CMK (cell line): Measurements from ENCODE around the gene EMC6.

Experiments used
- DNase-seq: peaks from one replicate; pipeline ENCODE4 v3.0.0-alpha.2; 2010; ENCODE audit warnings: low read depth

Gene EMC6

DNA sequence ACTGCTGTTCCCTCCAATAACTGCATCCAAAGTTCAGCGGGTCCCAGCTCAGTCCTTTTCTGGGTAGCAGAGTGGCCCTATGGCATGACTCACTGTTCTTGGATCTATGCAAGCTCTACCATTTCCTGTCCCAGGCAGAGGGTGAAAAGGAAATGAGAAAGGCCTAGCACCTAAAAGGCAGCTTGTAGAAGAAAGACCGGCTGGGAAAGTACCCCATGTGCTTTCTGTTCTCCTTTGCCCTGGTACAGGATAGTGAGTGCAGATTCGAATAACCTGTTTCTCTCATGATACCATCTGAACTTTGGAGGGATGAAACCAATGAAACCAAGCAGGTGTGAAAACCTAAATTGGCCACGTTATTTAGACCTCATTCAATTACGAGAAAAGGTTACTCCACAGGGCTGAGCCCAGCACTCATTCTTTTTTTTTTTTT, 42.4 kb downstream of the EMC6 start:
- DNase-seq = no peak

DNA sequence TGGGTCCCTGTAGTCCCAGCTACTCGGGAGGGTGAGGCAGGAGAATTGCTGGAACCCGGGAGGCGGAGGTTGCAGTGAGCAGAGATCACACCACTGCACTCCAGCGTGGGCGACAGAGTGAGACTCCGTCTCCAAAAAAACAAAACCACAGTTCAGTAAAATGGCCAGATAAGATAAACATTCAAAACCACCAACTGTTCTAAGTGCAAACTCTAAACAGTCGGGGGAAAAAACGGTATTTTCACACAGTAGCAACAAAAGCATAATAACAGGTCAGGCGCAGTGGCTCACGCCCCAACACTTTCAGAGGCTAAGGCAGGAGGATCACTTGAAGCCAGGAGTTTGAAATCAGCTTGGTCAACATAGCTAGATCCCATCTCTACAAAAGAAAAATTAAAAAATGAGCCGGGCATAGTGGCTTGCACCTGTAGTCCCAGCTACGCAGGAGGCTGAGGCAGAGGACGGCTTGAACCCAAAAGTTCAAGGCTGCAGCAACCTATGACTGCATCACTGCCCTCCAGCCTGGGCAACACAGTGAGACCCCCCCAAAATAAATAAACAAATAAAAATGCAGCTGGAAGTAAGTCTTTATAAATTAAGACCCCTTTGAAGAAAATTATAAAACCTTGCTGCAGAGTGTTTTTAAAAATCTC, 44.3 kb downstream of the EMC6 start:
- DNase-seq = no peak

DNA sequence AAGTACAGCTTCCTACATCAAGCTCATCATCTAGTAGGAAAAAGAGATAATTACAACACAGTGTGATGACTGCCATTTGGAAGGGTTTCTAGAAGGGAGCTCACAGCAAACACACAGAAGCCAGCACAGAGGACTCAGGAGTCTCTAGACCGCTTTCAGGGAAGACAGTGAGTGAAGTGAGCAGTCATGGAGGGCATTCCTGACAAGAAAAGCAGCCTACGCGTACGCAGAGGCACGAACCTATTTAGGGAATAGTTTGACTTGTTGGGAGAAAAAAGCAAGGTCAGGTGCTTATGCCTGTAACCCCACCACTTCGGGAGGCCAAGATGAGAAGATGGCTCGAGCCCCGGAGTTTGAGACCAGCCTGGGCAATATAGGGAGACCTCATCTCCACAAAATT, 46.7 kb downstream of the EMC6 start:
- DNase-seq = no peak

DNA sequence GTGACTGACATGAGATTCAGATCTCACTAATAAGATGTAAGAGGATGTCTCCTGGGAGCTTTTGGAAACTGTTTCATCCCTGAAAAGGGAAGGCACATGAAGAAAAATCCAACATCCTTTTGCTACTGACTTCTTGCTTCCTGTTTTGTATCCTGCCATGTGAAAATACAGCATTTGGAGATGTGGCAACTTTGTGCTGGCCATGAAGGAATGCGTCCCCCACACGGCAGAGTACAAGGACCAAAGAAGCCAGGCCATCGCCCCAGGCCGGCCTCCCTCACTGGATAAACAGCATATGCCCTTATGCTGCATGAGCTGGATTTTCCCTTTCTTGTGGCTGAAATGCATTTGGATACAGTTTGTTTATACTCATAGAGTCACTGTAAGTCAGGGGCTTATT, 49.6 kb downstream of the EMC6 start:
- no peak for DNase-seq

DNA sequence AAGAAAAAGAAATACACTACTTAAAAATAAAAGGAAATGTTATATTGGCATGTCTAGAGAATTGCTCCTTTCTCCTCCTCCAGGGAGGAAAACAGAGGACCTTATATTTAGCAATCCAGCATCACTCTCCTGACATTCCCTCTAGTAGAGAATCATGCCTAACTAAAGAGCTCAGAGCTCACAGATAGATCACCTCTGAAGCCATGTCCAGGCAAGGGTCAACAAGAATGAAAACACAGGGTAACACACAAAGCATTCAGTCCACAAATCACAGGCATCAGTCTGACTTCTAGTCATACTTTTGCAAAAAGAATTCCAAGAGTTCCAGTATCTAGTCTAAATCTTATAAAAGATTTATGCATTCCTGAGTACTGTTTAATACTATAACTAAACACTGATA, 50.7 kb downstream of the EMC6 start:
- no peak for DNase-seq
